Neural progenitor cell (in vitro differentiated cells): ENCODE results near the gene TRAPPC1. TPM values are rescaled to one million over a fixed set of nuclear protein-coding genes. Genes with fewer than 3 reads are reported as not detected.

ENCODE experiments used
- DNase-seq: peaks from one replicate; pipeline ENCODE4 v3.0.0-alpha.2; 2016; ENCODE audit warnings: low spot score
- H2AFZ ChIP-seq: fragments of 200-600 bp; sonication (generic); replicated peaks from 2 replicates; pipeline ENCODE4 v1.6.1; 2016; ENCODE audit warnings: antibody characterized with exemption
- H3F3A ChIP-seq: fragments of 200-600 bp; sonication (generic); 2 replicates; pipeline ENCODE4 v1.6.1; 2016; ENCODE audit warnings: antibody characterized with exemption, low read depth
- H3K27ac ChIP-seq: fragments of 200-600 bp; sonication (generic); 2 replicates; pipeline ENCODE4 v1.5.1; 2016; ENCODE audit warnings: mild to moderate bottlenecking
- H3K27me3 ChIP-seq: fragments of 200-600 bp; sonication (generic); 2 replicates; pipeline ENCODE4 v1.6.1; 2016; ENCODE audit warnings: mild to moderate bottlenecking, moderate library complexity
- H3K36me3 ChIP-seq: fragments of 200-600 bp; sonication (generic); 2 replicates; pipeline ENCODE4 v1.5.1; 2016
- H3K4me1 ChIP-seq: fragments of 200-600 bp; sonication (generic); 2 replicates; pipeline ENCODE4 v1.6.1; 2016; ENCODE audit warnings: mixed run types
- H3K4me2 ChIP-seq: fragments of 200-600 bp; sonication (generic); 2 replicates; pipeline ENCODE4 v1.6.1; 2016
- H3K4me3 ChIP-seq: fragments of 200-600 bp; sonication (generic); 2 replicates; pipeline ENCODE4 v1.5.1; 2016
- H3K79me2 ChIP-seq: fragments of 200-600 bp; sonication (generic); 2 replicates; pipeline ENCODE4 v1.6.1; 2016; ENCODE audit warnings: low read depth
- H3K9ac ChIP-seq: fragments of 200-600 bp; sonication (generic); 2 replicates; pipeline ENCODE4 v1.6.1; 2016
- H3K9me3 ChIP-seq: fragments of 200-600 bp; sonication (generic); 2 replicates; pipeline ENCODE4 v1.5.1; 2016; ENCODE audit warnings: low read depth
- H4K20me1 ChIP-seq: fragments of 200-600 bp; sonication (generic); 2 replicates; pipeline ENCODE4 v1.6.1; 2016; ENCODE audit warnings: low read depth
- H3K27ac Mint-ChIP-seq: 3 replicates; pipeline ENCODE4 v1.8.0; 2021; ENCODE audit warnings: mixed read lengths
- H3K27me3 Mint-ChIP-seq: 2 replicates; pipeline ENCODE4 v1.8.0; 2022; ENCODE audit warnings: low read depth, mild to moderate bottlenecking, inconsistent platforms, moderate library complexity, mixed read lengths; ENCODE audit not compliant: insufficient read depth
- H3K36me3 Mint-ChIP-seq: 3 replicates; pipeline ENCODE4 v1.8.0; 2021; ENCODE audit warnings: mixed read lengths
- H3K4me1 Mint-ChIP-seq: 3 replicates; pipeline ENCODE4 v1.8.0; 2021; ENCODE audit warnings: mixed read lengths
- H3K4me3 Mint-ChIP-seq: 3 replicates; pipeline ENCODE4 v1.8.0; 2021; ENCODE audit warnings: mild to moderate bottlenecking, moderate library complexity, mixed read lengths
- H3K9me3 Mint-ChIP-seq: 3 replicates; pipeline ENCODE4 v1.8.0; 2020; ENCODE audit warnings: mixed read lengths
- CTCF ChIP-seq: fragments of 200-600 bp; sonication (generic); IDR thresholded peaks from 2 replicates; pipeline ENCODE4 v1.5.1; 2017; ENCODE audit warnings: antibody characterized with exemption, mild to moderate bottlenecking
- EZH2 ChIP-seq: fragments of 200-600 bp; sonication (generic); IDR thresholded peaks from 2 replicates; pipeline ENCODE4 v1.6.1; 2017; ENCODE audit warnings: antibody characterized with exemption, mild to moderate bottlenecking, moderate library complexity
- EZH2phosphoT487 ChIP-seq: fragments of 200-600 bp; sonication (generic); IDR thresholded peaks from 2 replicates; pipeline ENCODE4 v1.6.1; 2017; ENCODE audit warnings: antibody characterized with exemption
- total RNA-seq: library from RNA; depleted of rRNA; stranded (reverse); fragments of >200 nt; gene quantifications from 2 replicates; pipeline ENCODE4 v1.2.3, GENCODE V29; 2015; ENCODE audit warnings: low replicate concordance

TRAPPC1 gene
- total RNA-seq, 1 donor from 2014 or later, result 9.8 TPM

- DNase-seq, result peak; percentile 59
- Histone ChIP-seq H3K9ac (peak overlapping the region; percentile 63), H3K36me3 (no peaks in the 10 kb centered on the region), H2AFZ (peak overlapping the region; percentile 79), H3K4me3 (peak overlapping the region; percentile 73), H3K79me2 (peaks cover 10% of the 10 kb centered on the region), H4K20me1 (peaks cover 21% of the 10 kb centered on the region), H3K9me3 (no peaks in the 10 kb centered on the region), H3K27ac (no peak overlapping the region), H3K27me3 (peaks cover 22% of the 10 kb centered on the region), H3K4me2 (peak overlapping the region; percentile 86), H3K4me1 (peaks cover 9% of the 10 kb centered on the region), H3F3A (no peaks in the 10 kb centered on the region)
- H3K4me3 Mint-ChIP-seq, result peak overlapping the region; percentile 99
- H3K36me3 Mint-ChIP-seq, result peaks cover 22% of the 10 kb centered on the region
- H3K27ac Mint-ChIP-seq, result peak overlapping the region; percentile 97
- no peaks in the 10 kb centered on the region for H3K9me3 Mint-ChIP-seq
- H3K27me3 Mint-ChIP-seq, result peaks cover 7% of the 10 kb centered on the region
- no peak for TF ChIP-seq EZH2
- no peak for TF ChIP-seq EZH2phosphoT487
- no peak for TF ChIP-seq CTCF
- peaks cover 50% of the 10 kb centered on the region for H3K4me1 Mint-ChIP-seq
Observed at GRCh38 chr17:7932483-7932891, 741 bp upstream of the TRAPPC1 start.

DNA sequence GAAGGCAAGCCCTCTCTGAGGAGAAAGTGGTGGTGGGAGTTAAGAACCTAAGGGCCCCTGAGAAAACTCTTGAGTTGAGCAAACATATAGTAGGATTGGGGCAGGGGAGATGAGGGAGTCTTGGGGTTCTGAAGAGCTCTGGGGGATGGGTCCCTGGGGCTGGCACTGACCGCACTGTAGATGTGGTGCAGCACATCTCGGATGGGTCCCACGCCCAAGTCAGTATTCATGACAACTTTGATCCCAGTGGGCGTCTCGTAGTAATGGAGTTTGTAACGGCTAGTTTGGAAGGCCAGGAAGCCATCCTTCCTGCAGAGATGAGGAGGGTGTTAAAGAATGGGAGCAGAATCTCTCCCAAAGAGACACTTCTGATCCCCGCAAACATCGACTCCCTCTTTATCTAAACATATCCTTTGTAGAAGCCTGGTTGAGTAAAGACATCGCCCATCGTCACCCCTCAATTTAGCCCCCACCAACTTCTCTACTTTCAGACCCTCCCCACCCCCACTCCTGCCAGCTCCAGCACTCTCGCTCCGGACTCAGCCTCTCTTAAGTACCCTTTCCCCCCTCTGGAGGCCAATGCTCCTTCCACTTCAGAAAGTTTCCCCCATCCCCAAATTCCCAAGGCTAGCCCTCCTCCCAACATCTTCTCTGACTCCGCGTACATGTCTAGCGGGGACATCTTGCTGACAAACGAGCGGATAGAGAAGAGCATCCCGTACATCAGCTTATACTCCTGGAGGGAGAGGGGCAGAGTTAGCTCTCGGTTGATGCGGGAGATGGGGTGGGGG lies 710 bp downstream of the TRAPPC1 start:
- no peak for TF ChIP-seq EZH2
- TF ChIP-seq EZH2phosphoT487, result no peak
- TF ChIP-seq CTCF, result no peak
- H3K4me1 Mint-ChIP-seq, result peaks cover 50% of the 10 kb centered on the region
- H3K27ac ChIP-seq, result no peak overlapping the region

DNA sequence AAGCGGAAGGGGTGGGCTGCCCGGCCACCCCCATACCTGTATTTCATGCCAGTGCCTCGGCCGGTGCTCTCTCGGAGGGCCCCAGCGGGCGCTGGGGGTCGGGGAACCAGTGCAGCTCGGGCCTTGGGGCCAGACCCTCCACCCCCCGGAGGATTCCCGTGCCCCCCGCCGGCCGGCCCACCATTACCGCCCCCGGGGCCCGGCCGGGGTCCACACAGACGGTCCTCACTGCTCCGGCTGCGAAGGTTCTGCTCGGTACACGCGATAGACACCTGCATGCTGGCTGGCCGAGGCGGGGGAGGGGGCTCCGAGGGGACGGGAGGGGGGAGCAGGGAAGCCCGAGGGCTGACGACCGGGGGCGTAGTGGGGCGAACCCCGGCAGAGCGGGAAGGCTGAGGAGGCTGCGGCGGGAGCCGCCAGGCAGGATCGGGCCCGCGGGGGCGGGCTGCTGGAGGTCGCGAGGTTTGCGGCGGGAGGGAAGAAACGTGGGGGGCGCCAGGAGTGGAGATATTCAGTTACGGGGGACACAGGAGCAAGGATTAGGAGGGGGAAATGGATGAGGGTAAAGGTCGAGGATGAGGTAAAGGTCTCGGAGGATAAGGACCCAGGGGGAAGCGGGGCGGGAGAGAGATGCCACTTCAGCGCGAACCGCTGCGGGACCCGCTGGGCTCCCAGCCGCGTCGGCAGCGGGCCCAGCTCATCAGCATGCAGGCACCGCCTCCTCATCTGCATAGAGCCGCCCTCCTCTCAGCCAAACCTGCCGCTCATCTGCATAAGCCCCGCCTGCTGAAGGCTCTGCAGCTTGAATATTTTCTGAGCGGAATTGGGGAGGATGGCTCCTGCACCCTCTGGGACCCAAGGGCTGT lies 2.4 kb downstream of the TRAPPC1 start, which contains the start of gene KCNAB3:
KCNAB3 (minus strand) TSS at position 699 of the 866 bp plus-strand sequence; CDS start at position 278, 421 bp downstream.
- H3K79me2 ChIP-seq, result peaks cover 10% of the 10 kb centered on the region
- Mint-ChIP-seq H3K4me3 (peak within 1 kb of the TSS; percentile 99), H3K27ac (no peak within 1 kb of the TSS), H3K36me3 (peaks cover 5% of the 10 kb centered on the region), H3K27me3 (peaks cover 9% of the 10 kb centered on the region), H3K9me3 (no peaks in the 10 kb centered on the region), H3K4me1 (peaks cover 41% of the 10 kb centered on the region)
- peak; percentile 50 for TF ChIP-seq EZH2
- no peak for TF ChIP-seq CTCF
- TF ChIP-seq EZH2phosphoT487, result peak; percentile 50
- no peak within 1 kb of the TSS for H3K27ac ChIP-seq
- no peaks in the 10 kb centered on the region for H3K36me3 ChIP-seq
- H2AFZ ChIP-seq, result peak within 1 kb of the TSS; percentile 82
- no peaks in the 10 kb centered on the region for H3K9me3 ChIP-seq
- peak within 1 kb of the TSS; percentile 57 for H3K4me3 ChIP-seq
- no peak within 1 kb of the TSS for H3K9ac ChIP-seq
- no peaks in the 10 kb centered on the region for H3F3A ChIP-seq
- peaks cover 40% of the 10 kb centered on the region for H3K27me3 ChIP-seq
- peaks cover 20% of the 10 kb centered on the region for H4K20me1 ChIP-seq
- DNase-seq, result peak; percentile 95
- peaks cover 9% of the 10 kb centered on the region for H3K4me1 ChIP-seq
- peak within 1 kb of the TSS; percentile 88 for H3K4me2 ChIP-seq

More for the DNA sequence above, 710 bp downstream of the TRAPPC1 start:
- peak overlapping the region; percentile 88 for H3K4me2 ChIP-seq
- H3K36me3 ChIP-seq, result no peaks in the 10 kb centered on the region
- H3K27me3 ChIP-seq, result peaks cover 36% of the 10 kb centered on the region
- DNase-seq, result no peak
- H3K9me3 ChIP-seq, result no peaks in the 10 kb centered on the region
- peaks cover 21% of the 10 kb centered on the region for H4K20me1 ChIP-seq
- peaks cover 10% of the 10 kb centered on the region for H3K79me2 ChIP-seq
- H3K4me1 ChIP-seq, result peaks cover 9% of the 10 kb centered on the region
- H3K4me3 ChIP-seq, result peak overlapping the region; percentile 73
- Mint-ChIP-seq H3K9me3 (no peaks in the 10 kb centered on the region), H3K27ac (no peak overlapping the region), H3K27me3 (peaks cover 8% of the 10 kb centered on the region), H3K4me3 (peak overlapping the region; percentile 99), H3K36me3 (peaks cover 11% of the 10 kb centered on the region)
- peak overlapping the region; percentile 25 for H3K9ac ChIP-seq
- peak overlapping the region; percentile 46 for H2AFZ ChIP-seq
- H3F3A ChIP-seq, result no peaks in the 10 kb centered on the region
